Measurements from ENCODE around the gene C22orf15. TPM values are rescaled to one million over a fixed set of nuclear protein-coding genes. Genes with fewer than 3 reads are reported as not detected.

Gene C22orf15, protein sequence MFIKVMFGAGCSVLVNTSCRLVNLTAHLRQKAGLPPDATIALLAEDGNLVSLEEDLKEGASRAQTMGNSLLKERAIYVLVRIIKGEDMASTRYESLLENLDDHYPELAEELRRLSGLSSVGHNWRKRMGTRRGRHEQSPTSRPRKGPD
- 0.08 and 0.52 TPM in 2 replicates for total RNA-seq

DNA sequence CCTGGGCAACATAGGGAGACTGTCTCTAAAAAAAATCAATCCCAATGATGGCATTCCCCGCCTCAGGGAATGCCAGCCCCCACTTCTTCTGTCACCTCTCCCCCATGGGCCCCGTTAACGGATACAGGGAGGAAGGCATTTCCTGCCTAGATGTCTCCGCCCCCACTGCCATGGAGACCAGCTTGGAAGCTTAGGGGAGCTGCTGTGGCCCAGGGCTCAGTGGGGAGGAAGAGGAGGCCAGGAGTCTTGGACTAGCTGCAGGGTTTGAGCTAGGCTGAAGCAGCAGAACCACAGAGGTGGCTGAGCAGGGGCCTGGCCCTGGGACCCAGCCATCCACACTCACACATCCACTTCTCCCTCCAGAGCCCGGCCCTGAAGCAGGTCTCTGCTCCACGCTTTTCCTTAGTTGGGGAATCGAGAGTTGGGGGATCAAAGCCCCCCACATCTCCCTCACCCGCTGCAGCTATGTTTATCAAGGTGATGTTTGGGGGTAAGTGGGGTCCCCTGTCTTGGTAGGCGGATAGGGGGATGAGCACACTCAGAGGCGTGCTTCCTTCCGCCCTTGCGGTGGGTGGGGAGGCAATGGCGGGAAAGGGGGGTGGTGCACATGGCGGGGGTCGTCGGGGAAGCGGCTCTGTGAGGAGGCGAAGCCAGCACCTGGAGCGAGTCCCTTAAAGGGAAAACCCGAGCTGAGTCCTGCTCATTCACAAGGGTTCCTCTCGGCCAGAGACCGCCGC lies at the start of gene C22orf15:
C22orf15 (plus strand) TSS at position 149 of the 737 bp plus-strand sequence; CDS start at position 466, 317 bp downstream.

DNA sequence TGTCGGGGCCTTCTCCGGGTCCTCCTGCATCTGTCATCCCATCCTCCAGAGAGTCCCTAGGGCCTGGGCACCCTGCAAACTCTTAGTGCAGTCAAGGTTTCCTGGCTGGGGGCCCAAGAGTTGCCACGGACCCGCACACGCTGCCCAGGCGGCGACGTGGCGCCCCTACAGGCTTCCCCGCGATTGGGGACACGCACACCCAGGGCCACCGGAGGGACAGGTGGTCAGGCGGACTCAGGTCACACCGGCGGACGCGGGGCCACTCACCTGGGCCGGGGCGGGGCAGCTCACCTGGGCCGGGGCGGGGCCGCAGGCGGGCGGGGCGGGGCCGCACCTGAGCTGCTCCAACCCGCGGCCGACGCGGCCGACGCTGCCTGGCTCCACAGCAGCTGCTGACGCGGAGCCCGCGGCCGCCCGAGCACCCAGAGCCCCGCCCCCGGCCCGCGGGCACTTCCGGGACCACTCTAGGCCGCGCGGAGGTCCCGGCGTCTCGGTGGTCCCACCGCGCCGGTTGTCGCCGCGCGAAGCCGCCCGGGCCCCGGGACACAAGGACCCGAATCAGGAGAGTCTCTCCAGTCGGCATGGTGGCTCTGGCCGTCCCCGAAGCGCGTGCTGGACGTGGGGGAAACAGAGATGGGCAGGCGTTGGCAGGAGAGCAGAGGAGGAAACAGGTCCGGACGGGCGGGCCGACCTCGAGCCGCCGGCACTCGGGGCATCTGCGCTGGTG lies 11.9 kb upstream of the C22orf15 start, which contains the start of gene ZNF70:
ZNF70 (minus strand) TSS at position 399 of the 727 bp plus-strand sequence. CDS start 5,972 bp downstream, outside the sequence.

DNA sequence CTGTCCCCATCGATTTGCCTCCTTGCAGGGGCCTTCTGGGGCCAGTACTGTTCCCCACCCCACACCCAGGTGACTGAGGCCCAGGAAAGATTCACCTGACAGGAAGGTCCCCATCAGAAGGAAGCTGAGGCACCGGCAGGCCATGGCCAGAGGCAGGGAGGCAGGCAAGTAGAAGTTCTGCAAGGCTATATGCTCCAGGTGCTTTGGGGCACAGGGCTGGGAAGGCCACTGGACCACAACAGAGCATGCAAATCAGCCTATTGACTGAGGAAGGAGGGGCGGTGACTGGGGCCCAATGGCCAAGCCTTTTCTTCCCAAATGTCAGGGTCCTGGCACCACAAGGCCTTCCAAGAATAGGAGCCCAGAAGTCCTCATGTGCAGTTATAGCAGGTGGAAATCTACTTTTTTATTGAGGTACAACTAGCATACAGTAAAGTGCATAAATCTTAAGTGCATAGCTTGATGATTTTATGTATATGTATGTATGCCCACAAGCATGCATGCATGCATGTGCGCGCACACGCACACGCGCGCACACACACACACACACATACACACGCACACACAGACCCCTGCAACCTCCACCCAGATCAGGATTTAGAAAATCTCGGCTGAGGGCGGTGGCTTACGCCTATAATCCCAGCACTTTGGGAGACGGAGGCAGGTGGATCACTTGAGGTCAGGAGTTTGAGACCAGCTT lies 8.4 kb upstream of the C22orf15 start, which contains the start of gene VPREB3:
VPREB3 (minus strand) TSS at position 206 of the 700 bp plus-strand sequence; CDS start at position 144, 62 bp downstream.

DNA sequence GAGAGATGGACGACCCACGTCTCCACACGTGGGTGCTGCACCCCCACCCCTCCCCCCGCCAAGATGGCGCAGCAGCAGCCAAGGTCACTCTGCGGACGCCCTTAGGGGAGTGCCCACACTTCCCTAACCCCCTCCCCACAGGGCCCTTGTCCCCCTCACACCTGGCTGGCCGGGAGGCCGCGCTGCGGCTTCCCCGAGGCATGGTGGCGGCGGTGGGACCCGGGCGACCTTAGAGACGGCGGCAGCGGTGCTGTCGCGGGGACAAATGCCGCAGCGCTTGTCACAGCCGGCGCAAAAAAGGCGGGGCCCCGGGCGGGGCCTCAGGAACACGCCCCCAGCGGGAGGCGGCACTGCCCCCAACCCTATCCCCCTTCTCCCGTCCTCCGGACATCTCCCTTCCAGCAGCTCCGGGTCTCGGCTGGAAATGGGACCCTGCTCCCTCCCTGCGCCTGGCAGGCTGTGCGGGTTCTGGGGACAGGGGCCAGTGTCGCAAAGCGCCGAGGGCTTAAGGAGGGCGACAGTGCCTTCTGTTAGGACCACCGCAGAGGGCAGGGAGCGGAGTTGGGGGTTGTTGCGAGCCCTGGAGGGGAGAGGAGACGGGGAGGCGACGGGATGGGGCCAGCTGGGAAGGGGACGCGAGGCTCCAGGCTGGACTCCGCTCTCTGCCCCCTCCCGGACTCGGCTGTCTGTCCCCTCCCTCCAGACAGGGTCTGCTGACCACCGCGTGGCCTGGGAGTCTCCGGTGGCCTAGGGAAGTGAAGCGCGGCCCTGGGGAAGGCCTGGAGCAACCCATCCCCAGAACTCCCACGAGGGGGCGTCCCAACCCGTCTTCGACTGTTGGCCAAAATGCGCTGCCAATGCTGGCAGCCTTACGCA lies 5.1 kb downstream of the C22orf15 start, which contains the start of gene CHCHD10:
CHCHD10 (minus strand) TSS at position 300 of the 876 bp plus-strand sequence; CDS start at position 202, 98 bp downstream.

DNA sequence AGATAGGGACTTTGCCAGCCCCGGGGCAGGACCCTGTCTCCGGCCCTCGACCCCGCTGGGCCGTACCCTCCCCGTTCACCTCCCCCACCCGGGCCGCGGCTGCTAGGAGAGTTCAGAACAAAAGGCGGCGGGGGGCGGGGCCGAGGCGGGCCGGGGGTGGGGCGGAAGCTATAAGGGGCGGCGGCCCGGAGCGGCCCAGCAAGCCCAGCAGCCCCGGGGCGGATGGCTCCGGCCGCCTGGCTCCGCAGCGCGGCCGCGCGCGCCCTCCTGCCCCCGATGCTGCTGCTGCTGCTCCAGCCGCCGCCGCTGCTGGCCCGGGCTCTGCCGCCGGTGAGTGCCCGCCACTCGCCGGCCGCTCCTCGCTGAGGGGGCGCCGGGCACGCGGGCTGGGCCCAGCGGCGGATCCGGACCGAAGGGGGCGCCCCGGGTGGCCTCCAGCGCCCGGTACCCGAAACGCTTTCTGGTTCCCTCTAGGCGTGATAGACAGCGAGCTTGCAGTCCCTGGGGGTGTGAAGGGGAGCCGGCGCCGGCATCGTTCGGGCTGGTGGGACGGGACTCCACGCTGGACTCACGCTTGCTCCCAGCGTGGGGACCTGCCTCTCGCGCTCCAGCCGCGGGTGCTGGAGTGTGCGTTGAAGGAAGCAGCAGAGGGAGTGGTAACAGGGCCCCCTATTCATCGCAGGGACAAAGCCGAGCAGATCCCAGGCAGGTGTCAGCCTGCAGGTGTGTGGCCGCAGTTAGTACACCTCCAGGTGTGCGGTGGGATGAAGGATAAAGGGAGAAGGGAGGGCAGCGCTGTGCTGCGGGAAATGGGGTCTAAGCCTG lies 10.1 kb downstream of the C22orf15 start, which contains the start of gene MMP11:
MMP11 (plus strand) TSS at position 201 of the 825 bp plus-strand sequence; CDS start at position 223, 22 bp downstream.

DNA sequence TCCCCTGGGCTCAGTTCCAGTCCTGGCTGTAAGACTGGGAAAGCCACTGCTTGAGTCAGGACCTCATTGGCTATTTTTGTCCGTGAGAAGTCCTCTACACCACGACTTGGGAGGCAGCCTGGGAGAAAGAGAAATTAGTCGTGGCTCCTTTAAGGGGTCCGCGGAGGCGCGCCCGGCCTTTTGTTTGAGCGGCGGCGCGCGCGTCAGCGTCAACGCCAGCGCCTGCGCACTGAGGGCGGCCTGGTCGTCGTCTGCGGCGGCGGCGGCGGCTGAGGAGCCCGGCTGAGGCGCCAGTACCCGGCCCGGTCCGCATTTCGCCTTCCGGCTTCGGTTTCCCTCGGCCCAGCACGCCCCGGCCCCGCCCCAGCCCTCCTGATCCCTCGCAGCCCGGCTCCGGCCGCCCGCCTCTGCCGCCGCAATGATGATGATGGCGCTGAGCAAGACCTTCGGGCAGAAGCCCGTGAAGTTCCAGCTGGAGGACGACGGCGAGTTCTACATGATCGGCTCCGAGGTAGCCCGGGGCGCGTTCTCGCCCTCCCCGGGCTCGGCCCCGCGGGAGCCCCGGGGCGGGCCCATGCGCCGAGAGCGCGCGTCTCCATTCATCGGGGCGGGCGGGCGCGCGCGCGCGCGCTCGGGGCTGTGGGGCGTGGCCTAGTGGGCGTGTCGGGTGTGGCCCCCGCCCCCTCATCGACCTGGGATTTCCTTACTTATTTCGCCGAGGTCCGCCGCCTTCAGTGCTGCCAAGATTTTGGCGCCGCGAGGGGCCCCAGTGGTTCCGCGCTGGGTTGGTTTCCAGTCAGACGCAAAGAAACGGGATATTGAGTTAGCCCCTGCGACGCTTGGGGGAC lies 24.2 kb downstream of the C22orf15 start, which contains the start of gene SMARCB1:
SMARCB1 (plus strand) TSS at position 215 of the 848 bp plus-strand sequence; CDS start at position 419, 204 bp downstream.

Other genes with a start within 250 kb of the C22orf15 start
- gene IGLL1, start 182.7 kb upstream of the C22orf15 start, total RNA-seq: not detected in 2 replicates
- not detected in 2 replicates for gene DRICH1, start 130.7 kb upstream of the C22orf15 start, total RNA-seq
- not detected in 2 replicates for gene RGL4, start 72.0 kb upstream of the C22orf15 start, total RNA-seq
- gene ZNF70, start 11.9 kb upstream of the C22orf15 start, total RNA-seq: 3.4 and 4.5 TPM in 2 replicates
- not detected in 2 replicates for gene VPREB3, start 8.6 kb upstream of the C22orf15 start, total RNA-seq
- 15.6 and 16.9 TPM in 2 replicates for gene CHCHD10, start 5.0 kb downstream of the C22orf15 start, total RNA-seq
- 10.9 and 14.0 TPM in 2 replicates for gene MMP11, start 9.9 kb downstream of the C22orf15 start, total RNA-seq
- gene SMARCB1, start 24.0 kb downstream of the C22orf15 start, total RNA-seq: 85.3 and 104 TPM in 2 replicates
- gene DERL3, start 76.0 kb downstream of the C22orf15 start, total RNA-seq: 6.9 TPM in 1 of 2 replicates, not detected in the other
- gene SLC2A11, start 94.9 kb downstream of the C22orf15 start, total RNA-seq: 6.1 and 10.7 TPM in 2 replicates
- 871 and 1,287 TPM in 2 replicates for gene MIF, start 131.4 kb downstream of the C22orf15 start, total RNA-seq
- 17.1 and 36.6 TPM in 2 replicates for gene GSTT2B, start 198.2 kb downstream of the C22orf15 start, total RNA-seq
- 0.26 and 2.6 TPM in 2 replicates for gene DDTL, start 203.9 kb downstream of the C22orf15 start, total RNA-seq
- 135 and 140 TPM in 2 replicates for gene DDT, start 211.5 kb downstream of the C22orf15 start, total RNA-seq
- gene GSTT2, start 217.1 kb downstream of the C22orf15 start, total RNA-seq: 0.13 TPM in 1 of 2 replicates, not detected in the other
- not detected in 2 replicates for gene GSTT4, start 242.5 kb downstream of the C22orf15 start, total RNA-seq
- 25.2 and 37.4 TPM in 2 replicates for gene CABIN1, start 248.3 kb downstream of the C22orf15 start, total RNA-seq

All from epithelial cell of alveolus of lung (primary cell).